HG02642 (cell line): ENCODE data around the gene RC3H1.

Source experiments
- ATAC-seq: cut with Tn5 transposase; IDR thresholded peaks from one replicate; pipeline ENCODE4 v1.9.1; 2021; ENCODE audit warnings: mild to moderate bottlenecking; ENCODE audit not compliant: unreplicated experiment, poor library complexity

Gene RC3H1

DNA sequence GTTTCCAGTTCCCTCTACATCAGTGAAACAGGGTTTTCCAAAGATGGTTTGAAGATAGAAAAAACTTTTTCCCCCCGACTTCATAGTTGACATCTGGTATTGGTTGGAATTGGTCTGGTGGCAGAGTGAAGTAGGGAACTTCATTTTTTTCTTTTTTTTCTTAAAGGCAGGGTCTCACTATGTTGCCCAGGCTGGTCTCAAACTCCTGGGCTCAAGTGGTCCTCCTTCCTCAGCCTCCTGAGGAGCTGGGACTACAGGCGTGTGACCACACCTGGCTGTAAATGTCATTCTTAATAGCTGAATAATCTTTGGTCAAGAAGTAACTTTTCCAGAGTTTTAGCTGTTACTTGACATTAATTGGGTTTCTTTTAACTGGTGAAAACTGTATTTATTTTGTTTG lies 132.3 kb downstream of the RC3H1 start:
- no peak for ATAC-seq

DNA sequence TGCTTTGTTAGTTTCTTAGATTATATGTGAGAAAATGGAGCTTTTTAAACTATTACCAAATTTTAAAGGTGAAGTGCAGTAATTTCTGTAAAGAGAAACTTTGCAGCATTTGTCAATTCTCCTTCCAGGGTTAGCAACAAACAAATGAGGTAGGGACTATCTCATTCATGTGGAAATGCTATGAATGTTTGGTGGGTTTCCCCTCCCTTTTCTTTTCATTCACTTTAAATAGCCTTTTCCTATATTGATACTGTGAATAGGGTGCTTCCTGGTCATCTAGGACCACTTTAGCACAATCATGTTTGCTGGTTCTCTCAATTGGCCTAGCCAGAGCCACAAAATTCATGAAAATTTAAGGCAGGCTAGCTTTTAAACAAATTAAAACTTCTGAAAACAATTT lies 133.4 kb downstream of the RC3H1 start:
- ATAC-seq = no peak

DNA sequence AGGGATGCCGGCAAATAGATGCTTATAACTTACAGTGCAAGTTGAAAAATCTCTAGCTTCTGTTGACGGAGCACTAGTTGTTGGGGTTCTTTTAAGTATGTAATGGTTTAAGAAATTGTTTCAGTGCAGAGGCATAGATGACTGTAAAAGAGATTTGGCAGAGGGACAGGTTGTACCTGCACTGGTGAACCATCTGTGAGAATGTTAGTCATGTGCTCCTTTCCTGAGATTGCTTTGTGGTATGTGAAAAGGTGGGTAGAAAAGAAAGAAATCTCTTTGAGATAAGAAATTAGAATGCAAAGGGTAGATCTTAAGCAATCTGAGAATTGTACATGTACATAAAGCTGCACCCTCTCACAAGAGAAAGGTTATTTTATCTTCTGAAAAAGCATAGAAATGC lies 134.5 kb downstream of the RC3H1 start:
- ATAC-seq = no peak

DNA sequence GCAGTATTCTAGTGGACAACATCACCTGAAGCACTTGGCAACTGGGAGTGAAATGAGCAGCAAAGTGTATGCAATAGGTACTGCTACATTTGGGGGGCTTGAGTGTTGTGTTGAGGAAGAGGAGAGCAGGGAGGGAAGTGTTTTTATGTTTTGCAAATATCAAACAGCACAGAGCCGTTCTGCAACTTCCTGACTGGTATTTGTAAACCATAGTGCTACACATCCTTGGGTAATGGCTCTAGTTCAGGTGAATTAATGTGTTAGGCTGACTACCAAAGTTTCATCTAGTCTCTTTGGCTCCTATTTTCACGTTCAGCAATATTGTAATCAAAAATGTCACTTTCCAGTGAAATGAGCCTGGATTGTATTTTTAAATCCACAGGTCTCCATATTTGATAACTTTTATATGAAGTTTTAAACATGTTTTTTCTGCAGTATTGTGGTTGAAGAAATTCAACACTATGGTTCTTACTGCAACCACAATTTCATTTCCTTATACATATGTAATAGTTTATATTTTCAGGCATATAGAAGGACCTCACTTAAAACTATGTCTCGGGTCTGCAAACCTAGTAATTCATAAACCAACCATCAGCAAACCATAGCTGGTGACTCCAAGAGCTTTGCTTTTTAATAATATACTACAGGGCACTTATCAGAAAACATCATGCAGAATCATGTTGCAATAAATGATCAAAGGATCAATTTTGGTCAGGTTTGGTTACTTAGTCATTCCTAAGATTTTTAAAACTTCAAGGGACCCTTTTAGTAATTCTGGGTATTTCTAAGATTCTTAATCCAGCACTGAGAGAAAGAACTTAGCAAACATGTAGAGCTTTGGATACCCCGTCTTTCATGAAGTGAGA lies 135.2 kb downstream of the RC3H1 start:
- ATAC-seq = no peak

DNA sequence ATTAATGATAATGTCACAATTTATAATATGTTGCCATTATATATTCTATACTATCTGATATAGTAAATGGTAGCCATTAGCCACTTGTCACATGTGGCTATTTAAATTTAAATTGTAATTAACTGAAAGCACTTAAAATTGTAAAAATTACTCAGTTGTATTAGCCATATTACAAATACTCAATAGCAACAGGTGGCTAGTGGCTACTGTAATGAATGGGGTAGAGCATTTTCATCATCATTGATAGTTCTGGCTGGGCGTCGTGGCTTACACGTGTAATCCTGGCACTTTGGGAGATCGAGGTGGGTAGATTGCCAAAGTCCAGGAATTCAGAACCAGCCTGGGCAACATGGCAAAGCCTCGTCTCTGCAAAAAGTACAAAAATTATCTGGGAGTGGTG lies 137.5 kb downstream of the RC3H1 start:
- ATAC-seq = no peak
